Activated CD4-positive, alpha-beta T cell treated with anti-CD3 and anti-CD28 coated beads for 4 hours (primary cell): ENCODE data around the gene OBP2B.

Experiments used
- DNase-seq, 2 donors: peaks; one replicate each; pipeline ENCODE4 v3.0.0-alpha.2; 2020

The OBP2B gene

DNA sequence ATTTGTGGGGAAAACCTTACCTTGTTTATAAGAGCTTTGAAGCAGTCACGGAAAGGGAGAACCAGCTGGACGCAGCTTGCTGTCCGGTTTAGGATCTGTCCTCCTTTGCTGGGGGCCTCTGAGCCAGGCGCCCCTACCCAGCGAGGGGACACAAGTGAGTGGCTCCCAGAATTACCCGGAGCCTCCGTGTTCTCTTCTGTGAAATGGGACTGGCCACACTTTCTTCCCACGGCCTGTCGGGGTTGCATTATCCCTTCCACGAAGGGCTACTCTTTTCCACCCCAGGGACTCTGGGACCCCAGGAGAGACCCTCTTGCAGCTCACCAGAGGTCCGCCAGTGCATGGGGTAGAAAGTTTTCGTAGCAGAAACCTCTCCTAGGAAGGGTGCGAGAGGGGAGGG lies 44.9 kb downstream of the OBP2B start:
- no peak for DNase-seq

DNA sequence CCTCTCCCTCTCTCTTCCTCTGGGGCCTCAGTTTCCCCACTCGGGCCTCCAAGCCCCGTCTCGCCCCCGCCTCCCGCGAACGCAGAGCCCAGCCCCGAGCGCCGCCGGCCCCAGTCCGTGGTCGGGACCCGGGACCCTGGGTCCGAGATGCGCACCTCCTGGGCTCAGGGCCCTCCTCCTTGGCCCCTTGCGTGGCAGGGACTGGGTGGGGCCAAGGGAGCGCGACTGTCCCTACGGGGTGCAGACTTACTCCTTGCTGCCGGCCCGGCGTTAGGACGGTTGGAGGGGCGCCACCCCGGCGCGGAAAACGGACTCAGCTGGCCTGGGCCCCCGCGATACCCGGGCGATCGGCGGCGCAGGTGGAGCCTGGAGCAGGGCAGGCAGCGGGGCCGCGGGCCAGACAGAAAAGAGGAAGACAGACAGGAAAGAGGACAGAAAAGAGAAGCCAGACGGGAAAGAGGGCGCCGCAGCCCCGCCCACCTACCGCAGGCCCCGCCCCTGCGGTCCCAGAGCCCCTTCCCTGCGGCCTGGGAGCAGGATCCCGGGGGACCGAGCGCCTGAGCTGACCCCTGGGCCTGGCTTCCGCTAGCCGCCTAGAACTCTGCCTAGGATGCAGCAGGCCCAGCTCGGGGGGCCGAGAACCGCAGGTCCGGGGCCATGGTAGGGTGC lies 45.4 kb downstream of the OBP2B start, which contains the start of gene GBGT1:
Gene GBGT1, minus strand, starts transcription at position 411 of the 669 bp plus-strand sequence. CDS start 1,502 bp downstream, outside the sequence.
- no peak for DNase-seq

DNA sequence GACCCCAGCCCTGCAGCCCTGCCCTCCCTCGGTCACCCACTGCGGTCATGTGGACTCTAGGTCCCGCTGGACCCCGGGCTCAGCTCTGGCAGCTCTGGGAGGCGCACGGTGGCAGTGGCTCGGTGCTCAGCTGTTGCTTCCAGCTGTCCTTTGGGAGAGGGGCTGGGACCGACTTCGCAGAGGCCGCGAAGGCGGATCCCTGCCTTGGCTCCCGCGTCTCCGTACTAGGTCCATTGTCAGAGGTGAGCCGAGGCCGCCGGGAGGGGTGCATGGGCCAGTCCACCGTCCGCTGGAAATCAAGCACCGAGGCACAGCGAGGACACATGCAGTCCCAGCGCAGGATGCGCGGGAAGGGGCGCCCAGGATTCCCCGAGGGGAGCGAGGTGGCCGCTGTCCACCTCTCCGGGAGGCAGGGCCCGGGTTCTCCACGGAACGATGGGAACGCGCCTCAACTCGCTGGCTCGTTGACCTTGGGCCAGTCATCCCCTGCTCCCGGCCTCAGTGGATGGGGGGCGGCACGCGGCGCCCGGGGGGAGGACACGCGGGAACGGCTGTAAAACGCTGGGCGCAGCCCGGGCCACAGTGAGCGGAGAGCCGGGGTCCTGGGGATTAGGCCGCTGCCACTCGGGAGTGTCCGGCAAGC lies 46.1 kb downstream of the OBP2B start:
- DNase-seq = no peak

DNA sequence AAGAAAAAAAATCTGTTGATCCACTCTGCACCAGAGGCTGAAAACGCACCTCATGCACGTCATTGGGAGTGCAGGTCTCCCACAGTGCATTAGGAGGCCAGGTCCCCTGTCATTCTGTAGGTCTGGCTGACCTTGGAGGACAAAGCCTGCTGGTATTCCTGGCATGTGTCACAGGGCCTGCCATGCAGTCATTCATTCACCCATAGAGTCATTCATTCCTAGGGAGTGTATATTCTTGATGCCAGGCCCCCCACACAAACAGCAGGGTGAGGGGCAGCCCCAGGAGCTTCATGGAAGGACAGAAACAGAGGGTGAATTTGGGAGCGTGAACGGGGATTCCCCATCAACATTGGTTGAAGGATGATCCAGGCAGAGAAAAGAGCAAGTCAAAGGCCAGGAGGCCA lies 47.5 kb downstream of the OBP2B start:
- no peak for DNase-seq

DNA sequence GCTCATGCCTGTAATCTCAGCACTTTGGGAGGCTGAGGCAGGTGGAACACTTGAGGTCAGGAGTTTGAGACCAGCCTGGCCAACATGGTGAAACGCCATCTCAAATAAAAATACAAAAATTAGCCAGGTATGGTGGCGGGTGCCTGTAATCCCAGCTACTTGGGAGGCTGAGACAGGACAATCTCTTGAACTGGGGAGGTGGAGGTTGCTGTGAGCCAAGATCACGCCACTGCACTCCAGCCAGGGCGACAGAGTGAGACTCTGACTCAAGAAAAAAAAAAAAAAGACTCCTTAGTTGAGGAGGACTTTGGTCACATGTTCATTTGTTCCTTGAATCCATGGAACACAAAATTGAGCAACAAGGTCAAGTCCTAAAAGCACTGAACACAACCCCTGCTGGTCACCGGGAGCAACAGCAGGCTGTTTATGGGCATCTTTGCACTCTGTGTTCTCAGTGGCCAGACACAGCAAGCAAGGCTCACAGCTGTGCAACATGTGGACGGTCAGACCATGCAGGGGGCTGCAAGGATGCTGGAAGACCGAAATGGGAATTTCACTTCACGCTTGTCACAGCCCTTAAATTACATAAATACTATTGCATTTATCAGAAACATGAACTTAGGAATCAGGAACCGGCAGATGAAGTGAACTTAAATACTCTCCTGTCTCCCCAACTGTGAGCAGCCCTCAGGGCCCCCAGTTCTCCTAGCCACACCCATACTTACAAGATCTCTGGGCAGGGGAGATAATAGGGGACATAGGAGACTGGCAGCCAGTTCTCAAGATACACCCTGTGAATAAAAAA lies 48.1 kb downstream of the OBP2B start:
- peak in 1 of 2 donors; percentile 49 for DNase-seq

DNA sequence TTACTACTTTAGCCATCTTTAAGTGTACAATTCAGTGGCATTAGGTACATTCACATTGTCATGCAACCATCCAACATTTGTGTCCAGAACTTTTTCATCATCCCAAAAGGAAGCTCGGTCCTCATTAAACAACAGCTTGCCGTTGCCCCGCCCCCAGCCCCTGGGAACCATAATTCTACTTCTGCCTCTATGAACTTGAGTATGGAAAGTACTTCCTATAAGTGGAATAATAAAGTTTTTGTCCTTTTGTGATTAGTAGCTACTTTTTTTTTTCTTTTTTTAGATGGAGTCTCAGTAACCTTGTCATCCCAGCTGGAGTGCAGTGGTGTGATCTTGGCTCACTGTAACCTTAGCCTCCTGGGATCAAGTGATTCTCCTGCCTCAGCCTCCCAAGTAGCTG lies 50.4 kb downstream of the OBP2B start:
- DNase-seq = no peak
